Measurements from ENCODE around the gene PROM2. TPM values are rescaled to one million over a fixed set of nuclear protein-coding genes. Genes with fewer than 3 reads are reported as not detected.

PROM2 gene
- total and polyA plus RNA-seq, 10 of the 15 experiments (the other 5 are each of a cell fraction or from before 2014, with no cell fraction given), result 0.01 to 0.04 TPM; not detected in 8

DNA sequence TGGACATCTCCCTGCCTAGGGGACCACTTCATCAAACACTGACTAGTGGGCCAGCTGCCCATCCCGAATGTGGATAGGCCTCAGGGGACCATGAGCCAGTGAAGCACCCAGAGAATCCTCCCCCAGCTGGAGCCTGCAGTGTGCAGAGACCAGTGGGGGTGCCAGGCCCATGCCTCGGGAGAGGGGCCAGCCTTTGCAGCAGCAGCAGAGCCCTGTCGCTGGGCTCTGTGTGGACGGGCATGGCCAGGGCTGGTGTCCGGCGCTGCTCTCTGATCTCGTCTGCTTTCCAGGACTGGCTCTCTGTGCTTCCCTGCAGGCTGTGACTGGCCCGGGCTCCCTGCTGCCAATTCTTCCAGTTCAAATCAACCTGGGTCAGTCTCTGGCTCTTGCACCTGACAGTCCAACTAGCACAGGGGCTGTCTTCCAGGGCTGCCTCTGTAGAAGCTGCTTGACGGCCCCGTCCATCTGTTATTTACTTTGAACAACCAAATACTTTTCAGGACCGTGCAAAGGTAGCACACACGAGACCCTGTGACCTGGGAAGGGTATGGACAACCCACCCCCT lies 34.3 kb downstream of the PROM2 start:
- no peaks in the 10 kb centered on the region; a peak in 1 of 4 replicates for H3K27me3 ChIP-seq (replicated peaks in 1 of 2; ENCODE audit: control insufficient read depth in 2 of 2, insufficient read depth in 2 of 2, low read length in 1 of 2)

More for the DNA sequence above, 34.3 kb downstream of the PROM2 start:
- no peaks in the 10 kb centered on the region for H4K20me1 ChIP-seq (ENCODE audit: control insufficient read depth, insufficient read depth)
- H3K9me3 ChIP-seq (replicated peaks; ENCODE audit: control insufficient read depth, insufficient read depth, low read length), result no peaks in the 10 kb centered on the region
- H3K79me2 ChIP-seq (ENCODE audit: control insufficient read depth, insufficient read depth, low read length), result no peaks in the 10 kb centered on the region
- no peak for DNase-seq (ENCODE audit: low read depth, low spot score)
- FAIRE-seq, result no peak
- H2AFZ ChIP-seq (ENCODE audit: control insufficient read depth, low read depth, low read length), result no peak overlapping the region
- CTCF ChIA-PET, result no interaction called here
- no peaks in the 10 kb centered on the region for H3K4me1 ChIP-seq (ENCODE audit: control insufficient read depth, insufficient read depth, low read length)
- SMC1A ChIA-PET (ENCODE audit: uncharacterized antibody, unreplicated experiment), result no interaction called here
- 34% methylated on average over 12 of the region's 12 CpGs for WGBS (ENCODE audit: insufficient coverage, insufficient replicate concordance, low lambda C conversion rate, missing lambda C conversion rate)
- H3K36me3 ChIP-seq (ENCODE audit: control insufficient read depth in 2 of 2, insufficient read depth in 2 of 2, low read length in 1 of 2), result no peaks in the 10 kb centered on the region
- no peak for TF ChIP-seq CEBPB (IDR thresholded peaks at IDR 0.05; ENCODE audit: borderline replicate concordance in 1 of 2, low read depth in 2 of 2, low read length in 2 of 2)
- no peak for TF ChIP-seq CHD4 (IDR thresholded peaks at IDR 0.05)
- TF ChIP-seq, protein P1, sequence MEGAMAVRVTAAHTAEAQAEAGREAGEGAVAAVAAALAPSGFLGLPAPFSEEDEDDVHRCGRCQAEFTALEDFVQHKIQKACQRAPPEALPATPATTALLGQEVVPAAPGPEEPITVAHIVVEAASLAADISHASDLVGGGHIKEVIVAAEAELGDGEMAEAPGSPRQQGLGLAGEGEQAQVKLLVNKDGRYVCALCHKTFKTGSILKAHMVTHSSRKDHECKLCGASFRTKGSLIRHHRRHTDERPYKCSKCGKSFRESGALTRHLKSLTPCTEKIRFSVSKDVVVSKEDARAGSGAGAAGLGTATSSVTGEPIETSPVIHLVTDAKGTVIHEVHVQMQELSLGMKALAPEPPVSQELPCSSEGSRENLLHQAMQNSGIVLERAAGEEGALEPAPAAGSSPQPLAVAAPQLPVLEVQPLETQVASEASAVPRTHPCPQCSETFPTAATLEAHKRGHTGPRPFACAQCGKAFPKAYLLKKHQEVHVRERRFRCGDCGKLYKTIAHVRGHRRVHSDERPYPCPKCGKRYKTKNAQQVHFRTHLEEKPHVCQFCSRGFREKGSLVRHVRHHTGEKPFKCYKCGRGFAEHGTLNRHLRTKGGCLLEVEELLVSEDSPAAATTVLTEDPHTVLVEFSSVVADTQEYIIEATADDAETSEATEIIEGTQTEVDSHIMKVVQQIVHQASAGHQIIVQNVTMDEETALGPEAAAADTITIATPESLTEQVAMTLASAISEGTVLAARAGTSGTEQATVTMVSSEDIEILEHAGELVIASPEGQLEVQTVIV (IDR thresholded peaks at IDR 0.05; ENCODE audit: borderline replicate concordance, partially characterized antibody), result no peak
- no peak for TF ChIP-seq MYC (IDR thresholded peaks at IDR 0.05; ENCODE audit: insufficient read depth, insufficient read length, insufficient replicate concordance, low read length, severe bottlenecking)
- no peak for TF ChIP-seq PAX5 (IDR thresholded peaks at IDR 0.05; ENCODE audit: borderline replicate concordance, low read depth, low read length)
- TF ChIP-seq KAT2A (conservative IDR thresholded peaks at IDR 0.05; ENCODE audit: control insufficient read depth, low read depth, low read length), result no peak
- no peak for TF ChIP-seq IRF3 (IDR thresholded peaks at IDR 0.05)
- no peak for TF ChIP-seq KDM1A (IDR thresholded peaks at IDR 0.05; ENCODE audit: borderline replicate concordance)
- no peak for TF ChIP-seq RFX5 (IDR thresholded peaks at IDR 0.05; ENCODE audit: low read depth, low read length)
- TF ChIP-seq, protein P2, sequence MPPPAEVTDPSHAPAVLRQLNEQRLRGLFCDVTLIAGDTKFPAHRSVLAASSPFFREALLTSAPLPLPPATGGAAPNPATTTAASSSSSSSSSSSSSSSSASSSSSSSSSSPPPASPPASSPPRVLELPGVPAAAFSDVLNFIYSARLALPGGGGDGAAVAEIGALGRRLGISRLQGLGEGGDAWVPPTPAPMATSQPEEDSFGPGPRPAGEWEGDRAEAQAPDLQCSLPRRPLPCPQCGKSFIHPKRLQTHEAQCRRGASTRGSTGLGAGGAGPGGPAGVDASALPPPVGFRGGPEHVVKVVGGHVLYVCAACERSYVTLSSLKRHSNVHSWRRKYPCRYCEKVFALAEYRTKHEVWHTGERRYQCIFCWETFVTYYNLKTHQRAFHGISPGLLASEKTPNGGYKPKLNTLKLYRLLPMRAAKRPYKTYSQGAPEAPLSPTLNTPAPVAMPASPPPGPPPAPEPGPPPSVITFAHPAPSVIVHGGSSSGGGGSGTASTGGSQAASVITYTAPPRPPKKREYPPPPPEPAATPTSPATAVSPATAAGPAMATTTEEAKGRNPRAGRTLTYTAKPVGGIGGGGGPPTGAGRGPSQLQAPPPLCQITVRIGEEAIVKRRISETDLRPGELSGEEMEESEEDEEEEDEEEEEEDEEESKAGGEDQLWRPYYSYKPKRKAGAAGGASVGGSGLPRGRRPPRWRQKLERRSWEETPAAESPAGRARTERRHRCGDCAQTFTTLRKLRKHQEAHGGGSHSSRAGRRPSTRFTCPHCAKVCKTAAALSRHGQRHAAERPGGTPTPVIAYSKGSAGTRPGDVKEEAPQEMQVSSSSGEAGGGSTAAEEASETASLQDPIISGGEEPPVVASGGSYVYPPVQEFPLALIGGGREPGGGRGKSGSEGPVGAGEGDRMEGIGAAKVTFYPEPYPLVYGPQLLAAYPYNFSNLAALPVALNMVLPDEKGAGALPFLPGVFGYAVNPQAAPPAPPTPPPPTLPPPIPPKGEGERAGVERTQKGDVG (CRISPR knock-in tag; IDR thresholded peaks at IDR 0.05), result no peak
- POLR2A ChIA-PET, result no interaction called here
- RAD21 ChIA-PET (ENCODE audit: unreplicated experiment), result no interaction called here
- no peak for ATAC-seq
- intact Hi-C loops (cut with micrococcal nuclease; ENCODE audit: unreplicated experiment) (no loop called here), in situ Hi-C loops (cut with MboI) (no loop called here)
- H3K9ac ChIP-seq (ENCODE audit: control insufficient read depth, insufficient read depth, low read length), result no peak overlapping the region
- no TSS peak for BruUV-seq (replicated peaks)
- no peak overlapping the region for H3K4me2 ChIP-seq (ENCODE audit: control insufficient read depth, insufficient read depth)
- no peak overlapping the region for H3K27ac ChIP-seq (ENCODE audit: control insufficient read depth, insufficient read depth)
- no peak overlapping the region for H3K4me3 ChIP-seq
